Tibial artery (tissue), 4 donors: Measurements from ENCODE around the gene MYO9B.

Source experiments
- DNase-seq, 2 donors: peaks; one replicate each; pipeline ENCODE4 v3.0.0-alpha.2; 2019
- H3K27ac ChIP-seq, 2 donors: fragments of 200-600 bp; sonication (generic) in 1 of 2; 1 replicate in 1 of 2; 2 replicates in 1 of 2; pipeline ENCODE4 v1.5.1; 2018 to 2019; ENCODE audit warnings: mild to moderate bottlenecking in 1 of 2
- H3K27me3 ChIP-seq, 2 donors: fragments of 200-600 bp; sonication (generic) in 1 of 2; one replicate each; pipeline versions ENCODE4 v1.5.1 to v1.6.0; 2016 to 2019
- H3K36me3 ChIP-seq, 3 donors: fragments of 200-600 bp; sonication (generic) in 2 of 3; one replicate each; pipeline ENCODE4 v1.5.1; 2016 to 2019; ENCODE audit warnings: mild to moderate bottlenecking in 2 of 3
- H3K4me1 ChIP-seq, 4 donors: fragments of 200-600 bp; sonication (generic) in 2 of 4; 1 replicate in 3 of 4; 2 replicates in 1 of 4; pipeline ENCODE4 v1.5.1; 2016 to 2019
- H3K4me3 ChIP-seq, 2 donors: fragments of 200-600 bp; sonication (generic) in 1 of 2; 1 replicate in 1 of 2; 2 replicates in 1 of 2; pipeline ENCODE4 v1.5.1; 2018 to 2019; ENCODE audit warnings: mild to moderate bottlenecking in 2 of 2
- H3K9me3 ChIP-seq, 3 donors: fragments of 200-600 bp; sonication (generic) in 1 of 3; one replicate each; pipeline ENCODE4 v1.5.1; 2016 to 2019
- CTCF ChIP-seq, 2 experiments: fragments of 200-600 bp in 1 of 2; fragments of 450-650 bp in 1 of 2; IDR thresholded peaks; one replicate each; pipeline ENCODE4 v1.5.1; 2017 to 2019; ENCODE audit warnings: antibody characterized with exemption in 2 of 2, mild to moderate bottlenecking in 1 of 2, moderate library complexity in 1 of 2
- intact Hi-C: fragments of 100-400 bp; cut with DNase I; formaldehyde crosslinking; loops from one replicate; pipeline ENCODE4 v1.15.0; 2023; ENCODE audit warnings: low total_unique reads

MYO9B gene

GRCh38 chr19:17215127-17215971, 139.8 kb downstream of the MYO9B start, which contains the start of gene USE1:
USE1 (plus strand) TSS chr19:17215357; CDS start chr19:17215406, 49 bp downstream.
- H3K27me3 ChIP-seq = no peaks in the 10 kb centered on the region
- TF ChIP-seq CTCF (IDR thresholded peaks at IDR 0.05) = no peak
- H3K4me1 ChIP-seq = peaks cover 0 to 22% (median 16%) of the 10 kb centered on the region in 4 donors
- peaks cover 37 to 63% (median 47%) of the 10 kb centered on the region in 3 donors for H3K36me3 ChIP-seq
- H3K4me3 ChIP-seq = peak within 1 kb of the TSS; percentile 66 to 93
- no peaks in the 10 kb centered on the region for H3K9me3 ChIP-seq
- H3K27ac ChIP-seq = peak within 1 kb of the TSS; percentile 89 to 91
- intact Hi-C loops = no loop called here
- DNase-seq = peak; percentile 94

- peak overlapping the region; percentile 66 to 93 for H3K4me3 ChIP-seq
- H3K9me3 ChIP-seq = no peaks in the 10 kb centered on the region
- peak overlapping the region; percentile 89 to 91 for H3K27ac ChIP-seq
- H3K27me3 ChIP-seq = no peaks in the 10 kb centered on the region
- H3K36me3 ChIP-seq = peaks cover 29 to 55% (median 39%) of the 10 kb centered on the region in 3 donors
- peaks cover 0 to 24% (median 16%) of the 10 kb centered on the region in 4 donors for H3K4me1 ChIP-seq
- no peak for TF ChIP-seq CTCF (IDR thresholded peaks at IDR 0.05)
- DNase-seq = no peak
- intact Hi-C loops = no loop called here
Observed at GRCh38 chr19:17216058-17216670, 140.6 kb downstream of the MYO9B start.

GRCh38 chr19:17219286-17219685, 143.7 kb downstream of the MYO9B start:
- Histone ChIP-seq H3K36me3 (peaks cover 14 to 29% (median 19%) of the 10 kb centered on the region in 3 donors), H3K4me1 (peaks cover 0 to 24% (median 16%) of the 10 kb centered on the region in 4 donors), H3K9me3 (no peaks in the 10 kb centered on the region), H3K4me3 (no peak overlapping the region), H3K27ac (no peak overlapping the region), H3K27me3 (no peaks in the 10 kb centered on the region)
- no peak for TF ChIP-seq CTCF (IDR thresholded peaks at IDR 0.05)
- DNase-seq = no peak
- intact Hi-C loops = no loop called here

- no peaks in the 10 kb centered on the region for H3K9me3 ChIP-seq
- DNase-seq = no peak
Observed at GRCh38 chr19:17220207-17220758, 144.7 kb downstream of the MYO9B start.

More at GRCh38 chr19:17220207-17220758, 144.7 kb downstream of the MYO9B start:
- Histone ChIP-seq H3K27ac (peak overlapping the region in 1 of 2 donors; percentile 42), H3K27me3 (no peaks in the 10 kb centered on the region), H3K4me3 (no peak overlapping the region), H3K4me1 (peaks cover 0 to 16% (median 9%) of the 10 kb centered on the region in 4 donors), H3K36me3 (peaks cover 14 to 29% (median 19%) of the 10 kb centered on the region in 3 donors)
- intact Hi-C loops = no loop called here
- TF ChIP-seq CTCF (IDR thresholded peaks at IDR 0.05) = no peak
